Right lobe of liver (tissue), 4 donors: ENCODE results near the gene DYRK1A.

Experiments
- POLR2A ChIP-seq: fragments of 450-650 bp; IDR thresholded peaks from one replicate; pipeline ENCODE4 v1.6.1; 2017; ENCODE audit warnings: antibody characterized with exemption, mild to moderate bottlenecking
- TF ChIP-seq, protein P1 (sequence below), 4 donors: fragments of 200-600 bp in 3 of 4; fragments of 450-650 bp in 1 of 4; IDR thresholded peaks; one replicate each; pipeline versions ENCODE4 v1.5.1 to v1.8.0; 2016 to 2022; ENCODE audit warnings: antibody characterized with exemption in 4 of 4, mild to moderate bottlenecking in 2 of 4
- donor health status: DM: no; HTN: no; CAD: no.
- donor health status: DM: no; HTN: no; CAD: no.
- donor health status: DM: no; HTN: yes; CAD: no.

DNA sequence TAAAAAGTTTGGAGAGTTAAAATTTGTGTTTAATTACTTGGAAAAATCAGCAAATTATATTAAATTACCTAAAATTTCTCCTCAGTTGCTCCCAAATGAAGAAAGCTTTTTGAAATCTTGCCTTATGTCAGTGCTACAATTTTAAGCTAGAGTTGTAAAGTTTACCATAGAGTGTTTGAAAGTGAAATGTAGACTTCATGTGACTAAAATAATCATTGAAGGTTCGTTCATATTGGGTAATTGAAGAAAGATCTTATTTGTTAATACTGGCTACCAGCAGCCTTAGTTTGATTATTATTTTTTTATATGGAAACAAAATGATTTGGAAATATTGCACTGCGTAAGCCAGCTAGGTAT lies 4.4 kb downstream of the DYRK1A start:
- TF ChIP-seq, protein P1, sequence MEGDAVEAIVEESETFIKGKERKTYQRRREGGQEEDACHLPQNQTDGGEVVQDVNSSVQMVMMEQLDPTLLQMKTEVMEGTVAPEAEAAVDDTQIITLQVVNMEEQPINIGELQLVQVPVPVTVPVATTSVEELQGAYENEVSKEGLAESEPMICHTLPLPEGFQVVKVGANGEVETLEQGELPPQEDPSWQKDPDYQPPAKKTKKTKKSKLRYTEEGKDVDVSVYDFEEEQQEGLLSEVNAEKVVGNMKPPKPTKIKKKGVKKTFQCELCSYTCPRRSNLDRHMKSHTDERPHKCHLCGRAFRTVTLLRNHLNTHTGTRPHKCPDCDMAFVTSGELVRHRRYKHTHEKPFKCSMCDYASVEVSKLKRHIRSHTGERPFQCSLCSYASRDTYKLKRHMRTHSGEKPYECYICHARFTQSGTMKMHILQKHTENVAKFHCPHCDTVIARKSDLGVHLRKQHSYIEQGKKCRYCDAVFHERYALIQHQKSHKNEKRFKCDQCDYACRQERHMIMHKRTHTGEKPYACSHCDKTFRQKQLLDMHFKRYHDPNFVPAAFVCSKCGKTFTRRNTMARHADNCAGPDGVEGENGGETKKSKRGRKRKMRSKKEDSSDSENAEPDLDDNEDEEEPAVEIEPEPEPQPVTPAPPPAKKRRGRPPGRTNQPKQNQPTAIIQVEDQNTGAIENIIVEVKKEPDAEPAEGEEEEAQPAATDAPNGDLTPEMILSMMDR (IDR thresholded peaks at IDR 0.05): no peak
- TF ChIP-seq POLR2A: no peak
